Vagina (tissue), 2 donors: Measurements from ENCODE around the gene SLC25A43. TPM values are rescaled to one million over a fixed set of nuclear protein-coding genes. Genes with fewer than 3 reads are reported as not detected.
A peak's percentile ranks its signal among the peaks of the same experiment; 100 is the strongest.

Source experiments
- DNase-seq, 2 donors: peaks; one replicate each; pipeline ENCODE4 v3.0.0-alpha.2; 2017; ENCODE audit errors: extremely low spot score in 2 of 2
- H3K27ac ChIP-seq: fragments of 200-600 bp; sonication (generic); one replicate; pipeline ENCODE4 v1.5.1; 2019
- H3K27me3 ChIP-seq: fragments of 200-600 bp; sonication (generic); one replicate; pipeline ENCODE4 v1.5.1; 2019
- H3K36me3 ChIP-seq, 2 donors: fragments of 200-600 bp; sonication (generic); one replicate each; pipeline ENCODE4 v1.5.1; 2017 to 2019
- H3K4me1 ChIP-seq: fragments of 200-600 bp; sonication (generic); one replicate; pipeline ENCODE4 v1.5.1; 2019
- H3K4me3 ChIP-seq, 2 donors: fragments of 200-600 bp; sonication (generic); 1 replicate in 1 of 2; 2 replicates in 1 of 2; pipeline ENCODE4 v1.5.1; 2016 to 2019
- H3K9me3 ChIP-seq: fragments of 200-600 bp; sonication (generic); one replicate; pipeline ENCODE4 v1.5.1; 2019
- POLR2A ChIP-seq, 2 donors: fragments of 450-650 bp; IDR thresholded peaks; one replicate each; pipeline ENCODE4 v1.6.1; 2017; ENCODE audit warnings: antibody characterized with exemption in 2 of 2, mild to moderate bottlenecking in 2 of 2, moderate library complexity in 2 of 2
- POLR2AphosphoS5 ChIP-seq, 2 donors: sonication (generic); formaldehyde crosslinking; IDR thresholded peaks; one replicate each; pipeline ENCODE4 v1.9.0; 2017; ENCODE audit warnings: antibody characterized with exemption in 2 of 2, mild to moderate bottlenecking in 2 of 2, low read depth in 1 of 2; ENCODE audit not compliant: insufficient read depth in 1 of 2
- intact Hi-C: fragments of 100-400 bp; cut with DNase I; formaldehyde crosslinking; loops from one replicate; pipeline ENCODE4 v1.15.1; 2023
- total RNA-seq: library from RNA; depleted of rRNA; stranded (reverse); fragments of >200 nt; gene quantifications from one replicate; pipeline ENCODE4 v1.2.3, GENCODE V29; 2016
- TF ChIP-seq, protein P1 (sequence below), 3 experiments: fragments of 450-650 bp in 2 of 3; fragments of 200-600 bp in 1 of 3; sonication (generic) in 1 of 3; IDR thresholded peaks; one replicate each; pipeline ENCODE4 v1.5.1; 2017 to 2019; ENCODE audit warnings: antibody characterized with exemption in 3 of 3, mild to moderate bottlenecking in 2 of 3, moderate library complexity in 2 of 3

The SLC25A43 gene
- total RNA-seq, 1 donor from 2014 or later = 25.5 TPM

DNA sequence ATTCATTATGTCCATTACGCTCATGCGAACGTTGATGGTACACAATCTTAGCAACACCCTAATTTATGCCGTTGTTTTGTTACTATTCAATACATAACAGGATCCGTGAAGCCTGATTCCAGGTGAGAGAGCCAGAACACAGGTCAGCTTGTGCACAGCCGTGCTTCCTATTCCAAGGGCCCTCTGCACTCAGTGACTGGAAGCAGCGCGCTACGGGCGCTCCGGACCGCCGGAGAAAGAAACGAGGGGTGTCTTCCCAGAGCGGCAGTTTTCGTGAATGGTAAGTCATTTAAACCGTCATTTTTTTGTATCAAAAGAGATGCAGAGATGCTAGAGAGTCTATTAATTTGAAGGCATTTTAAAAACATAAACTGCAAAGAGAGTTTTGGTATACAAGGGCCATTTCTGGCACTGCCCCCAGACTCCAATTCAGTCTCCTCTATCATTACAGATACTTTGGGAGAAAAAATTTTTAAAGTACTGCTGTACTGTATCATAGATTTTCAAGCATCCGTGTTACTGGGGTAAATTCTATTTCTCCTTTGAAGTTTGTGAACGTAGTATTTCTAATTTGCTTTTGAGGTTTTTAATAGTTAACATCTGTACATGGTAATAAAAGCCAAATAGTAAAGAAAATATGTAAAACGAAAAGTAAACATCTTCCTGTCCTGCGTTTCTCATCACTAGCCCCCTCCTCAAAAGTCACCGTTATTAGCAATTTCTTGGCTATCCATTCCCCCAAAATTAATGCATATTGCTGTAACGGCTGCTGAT lies 75.7 kb downstream of the SLC25A43 start:
- H3K36me3 ChIP-seq = peaks cover 0 to 10% of the 10 kb centered on the region in 2 donors
- TF ChIP-seq POLR2A (IDR thresholded peaks at IDR 0.05) = no peak

DNA sequence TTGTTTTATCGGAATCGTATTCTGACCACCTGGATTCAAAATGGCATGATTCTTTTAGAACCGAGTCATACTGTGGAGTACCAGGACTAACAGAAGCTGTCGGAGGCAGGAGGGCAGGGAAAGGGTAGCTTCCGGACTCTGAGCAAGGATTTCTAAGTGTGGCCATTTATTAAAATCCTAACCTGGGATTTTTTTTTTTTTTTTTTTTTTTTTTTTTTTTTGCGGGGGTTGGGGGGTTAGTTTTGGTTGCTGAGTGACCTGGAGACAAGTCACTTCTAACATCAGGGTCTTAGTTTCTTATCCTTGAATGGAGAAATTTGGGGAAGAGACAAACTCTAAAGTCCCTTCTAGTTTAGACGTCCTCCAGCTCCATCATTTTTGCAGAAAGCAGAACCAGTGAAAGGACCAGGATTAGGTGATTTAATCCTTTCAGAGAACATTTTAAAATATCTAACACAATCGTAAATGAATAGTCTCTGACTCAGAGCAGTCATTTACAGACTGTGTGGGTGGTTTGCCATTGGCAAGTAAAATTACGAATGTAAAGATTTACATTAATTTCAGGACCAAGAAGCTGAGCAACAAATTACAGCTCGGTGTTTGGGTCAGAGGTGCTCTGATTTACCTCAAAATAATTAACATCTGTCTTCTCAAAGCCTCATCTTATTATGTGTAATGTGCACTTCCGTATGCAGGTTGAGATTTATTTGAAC lies 76.4 kb downstream of the SLC25A43 start:
- TF ChIP-seq POLR2A (IDR thresholded peaks at IDR 0.05) (no peak), POLR2AphosphoS5 (IDR thresholded peaks at IDR 0.05; ENCODE audit: insufficient read depth in 1 of 2, low read depth in 1 of 2) (no peak)
- TF ChIP-seq, protein P1, sequence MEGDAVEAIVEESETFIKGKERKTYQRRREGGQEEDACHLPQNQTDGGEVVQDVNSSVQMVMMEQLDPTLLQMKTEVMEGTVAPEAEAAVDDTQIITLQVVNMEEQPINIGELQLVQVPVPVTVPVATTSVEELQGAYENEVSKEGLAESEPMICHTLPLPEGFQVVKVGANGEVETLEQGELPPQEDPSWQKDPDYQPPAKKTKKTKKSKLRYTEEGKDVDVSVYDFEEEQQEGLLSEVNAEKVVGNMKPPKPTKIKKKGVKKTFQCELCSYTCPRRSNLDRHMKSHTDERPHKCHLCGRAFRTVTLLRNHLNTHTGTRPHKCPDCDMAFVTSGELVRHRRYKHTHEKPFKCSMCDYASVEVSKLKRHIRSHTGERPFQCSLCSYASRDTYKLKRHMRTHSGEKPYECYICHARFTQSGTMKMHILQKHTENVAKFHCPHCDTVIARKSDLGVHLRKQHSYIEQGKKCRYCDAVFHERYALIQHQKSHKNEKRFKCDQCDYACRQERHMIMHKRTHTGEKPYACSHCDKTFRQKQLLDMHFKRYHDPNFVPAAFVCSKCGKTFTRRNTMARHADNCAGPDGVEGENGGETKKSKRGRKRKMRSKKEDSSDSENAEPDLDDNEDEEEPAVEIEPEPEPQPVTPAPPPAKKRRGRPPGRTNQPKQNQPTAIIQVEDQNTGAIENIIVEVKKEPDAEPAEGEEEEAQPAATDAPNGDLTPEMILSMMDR (IDR thresholded peaks at IDR 0.05) = no peak
- Histone ChIP-seq H3K27ac (no peak overlapping the region), H3K4me3 (no peak overlapping the region), H3K9me3 (no peaks in the 10 kb centered on the region), H3K36me3 (peaks cover 0 to 3% of the 10 kb centered on the region in 2 donors), H3K4me1 (no peaks in the 10 kb centered on the region), H3K27me3 (no peaks in the 10 kb centered on the region)
- no peak for DNase-seq
- intact Hi-C loops = loop anchor here (10.0 kb wide), 1 partner anchor 71 kb away; no protein-coding TSS in a partner anchor

More for the DNA sequence above, 75.7 kb downstream of the SLC25A43 start:
- H3K9me3 ChIP-seq = no peaks in the 10 kb centered on the region
- no peak overlapping the region for H3K27ac ChIP-seq
- intact Hi-C loops = loop anchor here (10.0 kb wide), 1 partner anchor 70 kb away; no protein-coding TSS in a partner anchor
- DNase-seq = no peak
- no peaks in the 10 kb centered on the region for H3K4me1 ChIP-seq
- no peak overlapping the region for H3K4me3 ChIP-seq
- H3K27me3 ChIP-seq = no peaks in the 10 kb centered on the region

DNA sequence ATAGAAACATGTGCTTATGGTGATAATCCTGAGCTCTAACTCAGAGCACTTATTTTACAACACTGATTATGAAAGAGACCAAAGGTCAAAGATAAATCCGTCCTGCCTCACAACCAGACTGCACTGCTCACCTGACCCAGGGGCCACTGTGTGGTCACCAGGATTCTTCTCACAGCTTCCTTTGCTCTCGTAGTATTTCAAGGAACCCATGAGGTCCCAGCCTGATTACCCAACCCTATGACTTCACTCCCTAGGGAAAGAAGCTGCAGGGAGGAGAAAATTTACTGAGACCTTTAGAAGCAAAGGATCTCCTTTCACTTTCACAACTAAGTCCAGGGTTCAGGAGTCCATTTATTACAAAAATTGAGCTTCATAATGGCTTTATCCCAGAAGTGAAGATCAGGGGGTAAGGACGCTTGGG lies 78.7 kb downstream of the SLC25A43 start:
- no peak for TF ChIP-seq POLR2AphosphoS5 (IDR thresholded peaks at IDR 0.05; ENCODE audit: insufficient read depth in 1 of 2, low read depth in 1 of 2)
- TF ChIP-seq, protein P1 (IDR thresholded peaks at IDR 0.05) = no peak
- no peak for TF ChIP-seq POLR2A (IDR thresholded peaks at IDR 0.05)
- DNase-seq = no peak
- no peak overlapping the region for H3K4me3 ChIP-seq
- no peaks in the 10 kb centered on the region for H3K27me3 ChIP-seq
- peaks cover 5% of the 10 kb centered on the region for H3K4me1 ChIP-seq
- H3K27ac ChIP-seq = no peak overlapping the region
- H3K36me3 ChIP-seq = no peaks in the 10 kb centered on the region
- intact Hi-C loops = loop anchor here (10.0 kb wide), 1 partner anchor 73 kb away; no protein-coding TSS in a partner anchor
- no peaks in the 10 kb centered on the region for H3K9me3 ChIP-seq

DNA sequence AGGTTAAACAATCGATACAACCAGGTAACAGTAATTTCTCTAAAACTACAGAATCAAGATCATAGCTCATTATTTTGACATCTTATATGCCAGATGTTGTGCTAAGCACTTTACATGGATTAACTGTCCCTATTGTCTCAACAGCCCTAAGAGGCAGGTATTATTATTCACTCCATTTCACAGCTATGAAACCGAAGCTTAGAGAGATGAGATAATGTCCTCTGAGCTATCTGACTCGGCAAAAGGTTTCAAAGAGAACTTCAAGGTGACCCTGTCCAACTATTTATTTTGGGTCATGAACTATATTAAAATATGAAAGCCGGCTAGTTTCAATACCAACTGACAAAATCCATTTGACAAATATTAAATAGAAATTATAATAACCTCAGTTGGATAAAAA lies 79.4 kb downstream of the SLC25A43 start:
- H3K36me3 ChIP-seq = no peaks in the 10 kb centered on the region
- H3K27me3 ChIP-seq = no peaks in the 10 kb centered on the region
- H3K4me1 ChIP-seq = peaks cover 5% of the 10 kb centered on the region
- intact Hi-C loops = loop anchor here (10.0 kb wide), 1 partner anchor 74 kb away; no protein-coding TSS in a partner anchor
- H3K9me3 ChIP-seq = no peaks in the 10 kb centered on the region
- H3K27ac ChIP-seq = no peak overlapping the region
- DNase-seq = no peak
- TF ChIP-seq POLR2A (IDR thresholded peaks at IDR 0.05) (no peak), POLR2AphosphoS5 (IDR thresholded peaks at IDR 0.05; ENCODE audit: insufficient read depth in 1 of 2, low read depth in 1 of 2) (no peak)
- TF ChIP-seq, protein P1 (IDR thresholded peaks at IDR 0.05) = no peak
- H3K4me3 ChIP-seq = no peak overlapping the region

DNA sequence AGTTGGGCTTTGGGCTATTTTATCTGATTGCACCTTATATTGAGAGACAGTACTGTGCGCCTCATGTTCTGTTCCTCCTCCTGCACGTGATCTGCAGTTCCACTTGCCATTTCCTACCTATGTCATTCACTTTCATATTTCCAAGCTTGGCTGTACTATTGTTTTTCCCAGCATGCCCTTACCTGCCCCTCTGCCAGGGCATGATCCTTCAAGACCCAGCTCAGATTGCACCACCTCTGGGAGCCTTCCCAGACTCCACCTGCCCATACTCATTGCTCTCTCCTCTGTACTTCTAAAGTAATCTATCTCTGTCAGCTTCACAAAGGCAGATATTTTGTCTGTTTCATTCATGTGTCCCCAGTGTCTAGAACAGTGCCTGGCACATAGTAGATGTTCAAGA lies 80.7 kb downstream of the SLC25A43 start:
- Histone ChIP-seq H3K27ac (no peak overlapping the region), H3K4me3 (no peak overlapping the region), H3K4me1 (peaks cover 5% of the 10 kb centered on the region), H3K36me3 (no peaks in the 10 kb centered on the region), H3K9me3 (no peaks in the 10 kb centered on the region), H3K27me3 (no peaks in the 10 kb centered on the region)
- intact Hi-C loops = loop anchor here (10.0 kb wide), 1 partner anchor 75 kb away; no protein-coding TSS in a partner anchor
- DNase-seq = no peak
- TF ChIP-seq, protein P1 (IDR thresholded peaks at IDR 0.05) = no peak
- peak in 1 of 2 donors; percentile 34 for TF ChIP-seq POLR2AphosphoS5 (IDR thresholded peaks at IDR 0.05; ENCODE audit: insufficient read depth in 1 of 2, low read depth in 1 of 2)
- no peak for TF ChIP-seq POLR2A (IDR thresholded peaks at IDR 0.05)
